Right lobe of liver (tissue), 6 donors: ENCODE measurements around the gene CCNJL. TPM values are rescaled to one million over a fixed set of nuclear protein-coding genes. Genes with fewer than 3 reads are reported as not detected.

Source experiments
- ATAC-seq, 4 donors: fragments of 200-7000 bp; cut with Tn5 transposase; one replicate each; pipeline ENCODE4 v1.9.1; 2020; ENCODE audit warnings: mild to moderate bottlenecking in 4 of 4, moderate library complexity in 4 of 4
- DNase-seq, 3 donors: peaks; one replicate each; pipeline ENCODE4 v3.0.0-alpha.2; 2020
- H3K27ac ChIP-seq, 3 donors: fragments of 200-600 bp; one replicate each; pipeline ENCODE4 v1.8.0; 2022
- H3K27me3 ChIP-seq, 2 donors: fragments of 200-600 bp; one replicate each; pipeline ENCODE4 v1.8.0; 2022
- H3K36me3 ChIP-seq, 4 donors: fragments of 200-600 bp; sonication (generic) in 1 of 4; one replicate each; pipeline versions ENCODE4 v1.5.1 to v1.8.0; 2017 to 2022; ENCODE audit warnings: control low read depth in 1 of 4
- H3K4me1 ChIP-seq, 4 donors: fragments of 200-600 bp; sonication (generic) in 1 of 4; one replicate each; pipeline versions ENCODE4 v1.5.1 to v1.8.0; 2017 to 2022; ENCODE audit warnings: control low read depth in 1 of 4
- H3K4me3 ChIP-seq, 3 donors: fragments of 200-600 bp; one replicate each; pipeline ENCODE4 v1.8.0; 2022
- H3K9me3 ChIP-seq, 4 donors: fragments of 200-600 bp; sonication (generic) in 1 of 4; one replicate each; pipeline versions ENCODE4 v1.5.1 to v1.8.0; 2017 to 2022; ENCODE audit warnings: control low read depth in 1 of 4
- CTCF ChIP-seq, 4 donors: fragments of 200-600 bp in 3 of 4; fragments of 450-650 bp in 1 of 4; IDR thresholded peaks; one replicate each; pipeline versions ENCODE4 v1.5.1 to v1.8.0; 2016 to 2022; ENCODE audit warnings: antibody characterized with exemption in 4 of 4, mild to moderate bottlenecking in 2 of 4
- POLR2A ChIP-seq: fragments of 450-650 bp; IDR thresholded peaks from one replicate; pipeline ENCODE4 v1.6.1; 2017; ENCODE audit warnings: antibody characterized with exemption, mild to moderate bottlenecking
- WGBS: methylation state at CpG from one replicate; pipeline ENCODE4 v1.1.6; 2018; ENCODE audit warnings: low coverage, low lambda C conversion rate; ENCODE audit not compliant: insufficient coverage; ENCODE audit errors: missing lambda C conversion rate; 5-methylcytosine and 5-hydroxymethylcytosine counted together
- intact Hi-C, 2 donors: fragments of 100-400 bp; cut with DNase I; formaldehyde crosslinking; loops; one replicate each; pipeline versions ENCODE4 v1.11.2 to v1.14.1; 2022
- total RNA-seq, 6 experiments: library from RNA; depleted of rRNA in 2 of 6; stranded (reverse); fragments of >200 nt in 2 of 6; fragmentation: NEBNext Ultra II Directional in 3 of 6; extraction: Animal tissue kit (Norgen Biotek cat#: 25700) in 3 of 6; gene quantifications; one replicate each; pipeline versions ENCODE4 v1.1.0 to v1.2.4, GENCODE V29; 2016 to 2023
- donor health status: DM: no; HTN: yes; CAD: no.
- donor health status: DM: no; HTN: no; CAD: no.
- donor health status: DM: no; HTN: no; CAD: no.
- donor health status: DM: no; HTN: yes; CAD: no.
- donor health status: DM: no; HTN: yes; CAD: no.

Gene CCNJL
- total RNA-seq, 6 experiments from 2014 or later: 0.19 to 0.79 (median 0.44) TPM

GRCh38 chr5:160354666-160355065 is 42.3 kb upstream of the CCNJL start:
- intact Hi-C loops: no loop called here
- 92% methylated on average over 10 of the region's 14 CpGs for WGBS

GRCh38 chr5:160353379-160353778 is 41.0 kb upstream of the CCNJL start:
- WGBS: 66% methylated on average over 7 of the region's 8 CpGs
- no peaks in the 10 kb centered on the region for H3K36me3 ChIP-seq
- ATAC-seq (no peak), DNase-seq (no peak)
- no peaks in the 10 kb centered on the region for H3K27me3 ChIP-seq
- H3K9me3 ChIP-seq: no peaks in the 10 kb centered on the region
- no peaks in the 10 kb centered on the region for H3K4me1 ChIP-seq
- TF ChIP-seq POLR2A (no peak), CTCF (IDR thresholded peaks at IDR 0.05) (no peak)
- intact Hi-C loops: no loop called here
- H3K4me3 ChIP-seq: no peak overlapping the region
- no peak overlapping the region for H3K27ac ChIP-seq

More at GRCh38 chr5:160354666-160355065, 42.3 kb upstream of the CCNJL start:
- H3K36me3 ChIP-seq: no peaks in the 10 kb centered on the region
- no peak overlapping the region for H3K27ac ChIP-seq
- TF ChIP-seq POLR2A (no peak), CTCF (IDR thresholded peaks at IDR 0.05) (no peak)
- ATAC-seq (peak in 1 of 4 donors; percentile 12), DNase-seq (no peak)
- no peaks in the 10 kb centered on the region for H3K9me3 ChIP-seq
- no peaks in the 10 kb centered on the region for H3K27me3 ChIP-seq
- no peaks in the 10 kb centered on the region for H3K4me1 ChIP-seq
- H3K4me3 ChIP-seq: no peak overlapping the region

GRCh38 chr5:160352308-160352707 is 39.9 kb upstream of the CCNJL start:
- 80% methylated on average over 1 of the region's 4 CpGs for WGBS
- intact Hi-C loops: no loop called here
- Histone ChIP-seq H3K36me3 (no peaks in the 10 kb centered on the region), H3K27ac (no peak overlapping the region), H3K27me3 (no peaks in the 10 kb centered on the region), H3K9me3 (no peaks in the 10 kb centered on the region), H3K4me3 (no peak overlapping the region), H3K4me1 (no peaks in the 10 kb centered on the region)
- ATAC-seq (no peak), DNase-seq (no peak)
- TF ChIP-seq CTCF (IDR thresholded peaks at IDR 0.05) (no peak), POLR2A (no peak)

GRCh38 chr5:160349935-160350303 is 37.6 kb upstream of the CCNJL start:
- Histone ChIP-seq H3K27me3 (no peaks in the 10 kb centered on the region), H3K36me3 (no peaks in the 10 kb centered on the region), H3K4me3 (no peak overlapping the region), H3K27ac (no peak overlapping the region), H3K9me3 (no peaks in the 10 kb centered on the region), H3K4me1 (no peaks in the 10 kb centered on the region)
- TF ChIP-seq POLR2A (no peak), CTCF (IDR thresholded peaks at IDR 0.05) (no peak)
- ATAC-seq (no peak), DNase-seq (no peak)
- intact Hi-C loops: loop anchor here (5.0 to 10.0 kb wide), 2 partner anchors 153 to 325 kb away; no protein-coding TSS in a partner anchor
- 47% methylated on average over 4 of the region's 4 CpGs for whole genome bisulfite sequencing
